ENCODE measurements around the gene ZNF311.

- TF ChIP-seq FOXP2 (optimal IDR thresholded peaks at IDR 0.05; ENCODE audit: control extremely low read depth, extremely low read length, insufficient read depth) (no peak), EZH2 (IDR thresholded peaks at IDR 0.05) (no peak)
Observed at GRCh38 chr6:28980137-28980851, 24.8 kb downstream of the ZNF311 start.

All from SK-N-MC (cell line).